ENCODE measurements around the gene SLC35A5. TPM values are rescaled to one million over a fixed set of nuclear protein-coding genes. Genes with fewer than 3 reads are reported as not detected.
"Not testable (repeated sequence)": the region's sequence is repeated elsewhere in the genome, so short reads cannot be mapped to it uniquely, and the experiment has no call there.

Gene SLC35A5
- polyA plus RNA-seq, 3 donors = 60.8 to 70.5 (median 67.5) TPM

- no peak for DNase-seq
These were observed 436 bp upstream of the SLC35A5 start for GRCh38 chr3:112561484-112561733.

- DNase-seq = not testable (repeated sequence)
These were observed 2.5 kb downstream of the SLC35A5 start for GRCh38 chr3:112564247-112564939.

- no peak for DNase-seq
These were observed 3.1 kb downstream of the SLC35A5 start for GRCh38 chr3:112564940-112565305.

GRCh38 chr3:112568642-112569041 lies 6.8 kb downstream of the SLC35A5 start:
- no peak for DNase-seq

GRCh38 chr3:112569265-112569664 lies 7.4 kb downstream of the SLC35A5 start:
- DNase-seq = no peak

GRCh38 chr3:112572701-112573100 lies 10.9 kb downstream of the SLC35A5 start:
- no peak for DNase-seq

- no peak for DNase-seq
These were observed 17.4 kb downstream of the SLC35A5 start for GRCh38 chr3:112579232-112579631.

GRCh38 chr3:112579697-112580096 lies 17.9 kb downstream of the SLC35A5 start:
- DNase-seq = no peak

GRCh38 chr3:112582244-112582874 lies 20.5 kb downstream of the SLC35A5 start:
- peak; percentile 38 for DNase-seq

GRCh38 chr3:112583105-112583504 lies 21.3 kb downstream of the SLC35A5 start:
- no peak for DNase-seq

- no peak for DNase-seq
These were observed 23.9 kb downstream of the SLC35A5 start for GRCh38 chr3:112585782-112586181.

- DNase-seq = no peak
These were observed 25.5 kb downstream of the SLC35A5 start for GRCh38 chr3:112587336-112587735.

- no peak for DNase-seq
These were observed 31.4 kb downstream of the SLC35A5 start for GRCh38 chr3:112593258-112593657.

- DNase-seq = no peak
These were observed 33.0 kb downstream of the SLC35A5 start for GRCh38 chr3:112594856-112595255.

GRCh38 chr3:112597945-112598344 lies 36.1 kb downstream of the SLC35A5 start:
- no peak for DNase-seq

GRCh38 chr3:112598731-112599130 lies 36.9 kb downstream of the SLC35A5 start:
- DNase-seq = no peak

GRCh38 chr3:112602217-112602838 lies 40.5 kb downstream of the SLC35A5 start:
- DNase-seq = no peak

GRCh38 chr3:112604536-112604935 lies 42.7 kb downstream of the SLC35A5 start:
- no peak for DNase-seq

GRCh38 chr3:112605285-112605684 lies 43.4 kb downstream of the SLC35A5 start:
- DNase-seq = no peak

GRCh38 chr3:112606098-112606497 lies 44.3 kb downstream of the SLC35A5 start:
- DNase-seq = no peak

- DNase-seq = peak; percentile 52
These were observed 46.0 kb downstream of the SLC35A5 start for GRCh38 chr3:112607863-112608262.

- DNase-seq = no peak
These were observed 48.3 kb downstream of the SLC35A5 start for GRCh38 chr3:112610121-112610520.

GRCh38 chr3:112611752-112612515 lies 50.1 kb downstream of the SLC35A5 start:
- no peak for DNase-seq
